ENCODE measurements around the gene GET3. TPM values are rescaled to one million over a fixed set of nuclear protein-coding genes. Genes with fewer than 3 reads are reported as not detected.
"Not testable (repeated sequence)": the region's sequence is repeated elsewhere in the genome, so short reads cannot be mapped to it uniquely, and the experiment has no call there.

The GET3 gene
- polyA plus RNA-seq, 3 donors from 2014 or later: 93.5 to 182 (median 124) TPM

- no peak for DNase-seq
- Mint-ChIP-seq H3K4me3 (no peak overlapping the region), H3K4me1 (peaks cover 2 to 4% of the 10 kb centered on the region in 2 donors)
Measured at GRCh38 chr19:12703046-12703445, 34.3 kb upstream of the GET3 start.

GRCh38 chr19:12705169-12705568, 32.1 kb upstream of the GET3 start:
- Mint-ChIP-seq H3K27me3 (ENCODE audit: low read depth in 3 of 3) (peaks cover 0 to 1% (median 0%) of the 10 kb centered on the region in 3 donors), H3K36me3 (peaks cover 4 to 24% (median 8%) of the 10 kb centered on the region in 3 donors), H3K4me3 (no peak overlapping the region), H3K4me1 (no peaks in the 10 kb centered on the region), H3K9me3 (no peaks in the 10 kb centered on the region), H3K27ac (no peak overlapping the region)
- DNase-seq: no peak

More at GRCh38 chr19:12703046-12703445, 34.3 kb upstream of the GET3 start:
- no peaks in the 10 kb centered on the region for H3K9me3 Mint-ChIP-seq
- peaks cover 0 to 1% (median 1%) of the 10 kb centered on the region in 3 donors for H3K27me3 Mint-ChIP-seq (ENCODE audit: low read depth in 3 of 3)
- H3K27ac Mint-ChIP-seq: no peak overlapping the region
- peaks cover 4 to 22% (median 7%) of the 10 kb centered on the region in 3 donors for H3K36me3 Mint-ChIP-seq

GRCh38 chr19:12705654-12706331, 31.5 kb upstream of the GET3 start:
- H3K27me3 Mint-ChIP-seq (ENCODE audit: low read depth in 3 of 3): peaks cover 0 to 1% (median 0%) of the 10 kb centered on the region in 3 donors

GRCh38 chr19:12706332-12706718, 31.0 kb upstream of the GET3 start:
- peaks cover 4 to 28% (median 12%) of the 10 kb centered on the region in 3 donors for H3K36me3 Mint-ChIP-seq

More at GRCh38 chr19:12705654-12706331, 31.5 kb upstream of the GET3 start:
- Mint-ChIP-seq H3K4me3 (no peak overlapping the region), H3K4me1 (no peaks in the 10 kb centered on the region), H3K9me3 (no peaks in the 10 kb centered on the region), H3K27ac (no peak overlapping the region), H3K36me3 (peaks cover 4 to 28% (median 12%) of the 10 kb centered on the region in 3 donors)
- no peak for DNase-seq

GRCh38 chr19:12708641-12709040, 28.7 kb upstream of the GET3 start:
- no peak for DNase-seq
- H3K27ac Mint-ChIP-seq: no peak overlapping the region
- H3K27me3 Mint-ChIP-seq (ENCODE audit: low read depth in 3 of 3): peaks cover 0 to 1% (median 0%) of the 10 kb centered on the region in 3 donors
- peaks cover 0 to 32% (median 7%) of the 10 kb centered on the region in 3 donors for H3K36me3 Mint-ChIP-seq
- no peaks in the 10 kb centered on the region for H3K9me3 Mint-ChIP-seq
- H3K4me3 Mint-ChIP-seq: no peak overlapping the region
- no peaks in the 10 kb centered on the region for H3K4me1 Mint-ChIP-seq

More at GRCh38 chr19:12706332-12706718, 31.0 kb upstream of the GET3 start:
- H3K4me3 Mint-ChIP-seq: no peak overlapping the region
- no peaks in the 10 kb centered on the region for H3K4me1 Mint-ChIP-seq
- H3K27ac Mint-ChIP-seq: no peak overlapping the region
- DNase-seq: no peak
- H3K27me3 Mint-ChIP-seq (ENCODE audit: low read depth in 3 of 3): peaks cover 0 to 1% (median 0%) of the 10 kb centered on the region in 3 donors
- H3K9me3 Mint-ChIP-seq: no peaks in the 10 kb centered on the region

- no peaks in the 10 kb centered on the region for H3K9me3 Mint-ChIP-seq
- H3K27ac Mint-ChIP-seq: no peak overlapping the region
- peaks cover 0 to 30% (median 8%) of the 10 kb centered on the region in 3 donors for H3K36me3 Mint-ChIP-seq
- H3K4me3 Mint-ChIP-seq: no peak overlapping the region
- no peaks in the 10 kb centered on the region for H3K4me1 Mint-ChIP-seq
- H3K27me3 Mint-ChIP-seq (ENCODE audit: low read depth in 3 of 3): no peaks in the 10 kb centered on the region
- DNase-seq: no peak
Measured at GRCh38 chr19:12711187-12711586, 26.1 kb upstream of the GET3 start.

GRCh38 chr19:12712077-12712476, 25.2 kb upstream of the GET3 start:
- H3K27me3 Mint-ChIP-seq (ENCODE audit: low read depth in 3 of 3); H3K4me3 Mint-ChIP-seq: not testable (repeated sequence)
- DNase-seq: peak in 1 of 3 donors; percentile 43

GRCh38 chr19:12713304-12713703, 24.0 kb upstream of the GET3 start:
- DNase-seq; H3K9me3 Mint-ChIP-seq; H3K27me3 Mint-ChIP-seq (ENCODE audit: low read depth in 3 of 3); H3K27ac Mint-ChIP-seq; H3K4me3 Mint-ChIP-seq; H3K4me1 Mint-ChIP-seq: not testable (repeated sequence)
- peaks cover 0 to 28% (median 8%) of the 10 kb centered on the region in 3 donors for H3K36me3 Mint-ChIP-seq

More at GRCh38 chr19:12712077-12712476, 25.2 kb upstream of the GET3 start:
- peaks cover 0 to 28% (median 8%) of the 10 kb centered on the region in 3 donors for H3K36me3 Mint-ChIP-seq
- H3K27ac Mint-ChIP-seq, H3K4me1 Mint-ChIP-seq, H3K9me3 Mint-ChIP-seq: not testable (repeated sequence)

- Mint-ChIP-seq H3K27ac (no peak overlapping the region), H3K4me3 (no peak overlapping the region), H3K4me1 (peaks cover 8% of the 10 kb centered on the region in 2 donors), H3K36me3 (peaks cover 0 to 25% (median 8%) of the 10 kb centered on the region in 3 donors), H3K27me3 (ENCODE audit: low read depth in 3 of 3) (peaks cover 0 to 2% (median 2%) of the 10 kb centered on the region in 3 donors), H3K9me3 (no peaks in the 10 kb centered on the region)
- no peak for DNase-seq
Measured at GRCh38 chr19:12715102-12715501, 22.2 kb upstream of the GET3 start.

GRCh38 chr19:12715929-12716328, 21.4 kb upstream of the GET3 start:
- no peak for DNase-seq
- Mint-ChIP-seq H3K27ac (no peak overlapping the region), H3K4me1 (peaks cover 13 to 15% of the 10 kb centered on the region in 2 donors), H3K4me3 (no peak overlapping the region), H3K27me3 (ENCODE audit: low read depth in 3 of 3) (peaks cover 2 to 4% (median 3%) of the 10 kb centered on the region in 3 donors), H3K9me3 (no peaks in the 10 kb centered on the region), H3K36me3 (peaks cover 0 to 20% (median 3%) of the 10 kb centered on the region in 3 donors)

GRCh38 chr19:12720296-12720695, 17.0 kb upstream of the GET3 start:
- DNase-seq: no peak
- H3K36me3 Mint-ChIP-seq: peaks cover 0 to 4% (median 4%) of the 10 kb centered on the region in 3 donors
- H3K4me3 Mint-ChIP-seq: peak overlapping the region; percentile 63 to 92 (median 74)
- H3K9me3 Mint-ChIP-seq: no peaks in the 10 kb centered on the region
- peaks cover 41 to 47% of the 10 kb centered on the region in 2 donors for H3K4me1 Mint-ChIP-seq
- H3K27me3 Mint-ChIP-seq (ENCODE audit: low read depth in 3 of 3): peaks cover 18 to 21% (median 19%) of the 10 kb centered on the region in 3 donors
- peak overlapping the region in 4 of 6 donors; percentile 40 to 84 (median 76) for H3K27ac Mint-ChIP-seq

GRCh38 chr19:12720851-12721655, 16.2 kb upstream of the GET3 start:
- H3K4me1 Mint-ChIP-seq: peaks cover 41 to 47% of the 10 kb centered on the region in 2 donors
- no peak for DNase-seq
- H3K36me3 Mint-ChIP-seq: peaks cover 0 to 4% (median 4%) of the 10 kb centered on the region in 3 donors

GRCh38 chr19:12721656-12722565, 15.4 kb upstream of the GET3 start:
- DNase-seq: peak in 2 of 3 donors; percentile 44 to 52
- Mint-ChIP-seq H3K27me3 (ENCODE audit: low read depth in 3 of 3) (peaks cover 18 to 21% (median 19%) of the 10 kb centered on the region in 3 donors), H3K4me1 (peaks cover 41 to 54% of the 10 kb centered on the region in 2 donors), H3K36me3 (peaks cover 0 to 8% (median 6%) of the 10 kb centered on the region in 3 donors), H3K4me3 (peak overlapping the region; percentile 92 to 96 (median 93)), H3K27ac (peak overlapping the region; percentile 79 to 95 (median 93)), H3K9me3 (no peaks in the 10 kb centered on the region)

More at GRCh38 chr19:12720851-12721655, 16.2 kb upstream of the GET3 start:
- peaks cover 18 to 21% (median 19%) of the 10 kb centered on the region in 3 donors for H3K27me3 Mint-ChIP-seq (ENCODE audit: low read depth in 3 of 3)
- H3K9me3 Mint-ChIP-seq: no peaks in the 10 kb centered on the region
- H3K4me3 Mint-ChIP-seq: peak overlapping the region; percentile 87 to 93 (median 88)
- peak overlapping the region; percentile 71 to 94 (median 84) for H3K27ac Mint-ChIP-seq
